GM18951 (cell line): Measurements from ENCODE around the gene MBD5.

ENCODE experiments used
- POLR2A ChIP-seq: IDR thresholded peaks from 4 replicates; pipeline ENCODE4 v1.6.1; 2011; ENCODE audit warnings: mild to moderate bottlenecking; ENCODE audit not compliant: insufficient read length, insufficient read depth; ENCODE audit errors: extremely low read depth
- in situ Hi-C: fragments of 300-500 bp; cut with MboI; formaldehyde crosslinking; loops from one replicate; pipeline ENCODE4 v1.12.0; 2022; ENCODE audit warnings: low sequenced_read_pairs, mixed read lengths, inconsistent platforms; ENCODE audit not compliant: unreplicated experiment

The MBD5 gene

GRCh38 chr2:148459377-148459778 lies 438.5 kb downstream of the MBD5 start:
- in situ Hi-C loops, result no loop called here
- TF ChIP-seq POLR2A, result no peak

- in situ Hi-C loops, result no loop called here
- no peak for TF ChIP-seq POLR2A
Measured at GRCh38 chr2:148461876-148462275, 441.0 kb downstream of the MBD5 start.

DNA sequence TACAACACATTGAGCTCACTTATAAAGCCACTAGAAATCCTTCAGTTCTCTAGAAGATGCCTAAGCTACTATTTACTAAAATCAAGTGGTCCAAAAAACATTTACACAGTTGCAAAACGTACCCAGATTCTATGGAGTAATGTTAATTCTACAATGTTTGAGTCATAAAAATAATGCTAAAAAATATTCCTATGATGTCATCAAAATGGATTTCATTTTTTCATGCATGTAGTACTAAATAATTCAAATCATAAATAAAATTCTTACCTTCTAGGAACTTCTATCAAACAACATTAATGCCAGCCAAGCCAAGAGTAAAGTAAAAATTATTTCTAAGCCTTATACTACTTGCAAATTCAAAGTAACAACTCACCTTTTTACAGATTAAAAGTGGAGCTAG lies 454.7 kb downstream of the MBD5 start:
- in situ Hi-C loops, result no loop called here
- no peak for TF ChIP-seq POLR2A

GRCh38 chr2:148479398-148479797 lies 458.5 kb downstream of the MBD5 start:
- TF ChIP-seq POLR2A, result no peak
- in situ Hi-C loops, result no loop called here

- in situ Hi-C loops, result no loop called here
- TF ChIP-seq POLR2A, result no peak
Measured at GRCh38 chr2:148483665-148484064, 462.8 kb downstream of the MBD5 start.

DNA sequence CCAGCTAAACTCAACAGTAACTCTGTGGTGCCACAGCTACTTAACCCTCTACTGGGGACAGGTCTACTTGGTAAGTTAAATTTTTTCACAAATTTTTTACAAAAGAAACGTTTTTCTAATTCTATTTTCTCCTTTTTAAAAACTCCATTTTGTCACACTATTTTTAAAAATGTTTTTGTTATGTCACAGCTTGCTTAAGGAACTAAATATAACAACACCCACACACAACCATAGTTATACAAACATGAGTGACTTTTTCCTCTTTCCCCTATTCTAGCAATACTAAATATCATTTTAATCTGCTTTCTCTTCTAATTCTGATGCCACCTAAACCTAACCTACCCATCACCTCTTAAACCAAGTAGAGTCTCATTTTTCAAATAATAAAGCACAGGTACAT lies 463.2 kb downstream of the MBD5 start:
- no peak for TF ChIP-seq POLR2A
- in situ Hi-C loops, result no loop called here

GRCh38 chr2:148486655-148487054 lies 465.8 kb downstream of the MBD5 start:
- TF ChIP-seq POLR2A, result no peak
- in situ Hi-C loops, result no loop called here

DNA sequence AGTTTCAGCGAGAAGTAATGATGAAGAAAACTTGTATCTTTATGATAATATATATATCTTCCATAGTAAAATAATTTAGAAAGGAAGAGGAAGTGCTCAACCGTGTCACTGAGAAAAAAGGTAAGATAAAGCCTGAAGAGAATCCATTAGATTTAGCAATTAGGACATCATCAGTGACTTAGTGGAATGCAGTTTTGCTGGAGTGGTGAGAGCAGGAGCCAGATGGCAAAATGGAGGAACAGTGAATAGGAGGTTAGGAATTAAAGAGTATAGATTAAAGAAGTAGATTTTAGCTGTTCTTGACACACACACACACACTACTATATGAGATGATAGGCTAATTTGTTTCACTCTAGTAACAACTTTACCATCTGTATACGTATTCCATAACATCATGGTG lies 466.5 kb downstream of the MBD5 start:
- no peak for TF ChIP-seq POLR2A
- in situ Hi-C loops, result no loop called here

DNA sequence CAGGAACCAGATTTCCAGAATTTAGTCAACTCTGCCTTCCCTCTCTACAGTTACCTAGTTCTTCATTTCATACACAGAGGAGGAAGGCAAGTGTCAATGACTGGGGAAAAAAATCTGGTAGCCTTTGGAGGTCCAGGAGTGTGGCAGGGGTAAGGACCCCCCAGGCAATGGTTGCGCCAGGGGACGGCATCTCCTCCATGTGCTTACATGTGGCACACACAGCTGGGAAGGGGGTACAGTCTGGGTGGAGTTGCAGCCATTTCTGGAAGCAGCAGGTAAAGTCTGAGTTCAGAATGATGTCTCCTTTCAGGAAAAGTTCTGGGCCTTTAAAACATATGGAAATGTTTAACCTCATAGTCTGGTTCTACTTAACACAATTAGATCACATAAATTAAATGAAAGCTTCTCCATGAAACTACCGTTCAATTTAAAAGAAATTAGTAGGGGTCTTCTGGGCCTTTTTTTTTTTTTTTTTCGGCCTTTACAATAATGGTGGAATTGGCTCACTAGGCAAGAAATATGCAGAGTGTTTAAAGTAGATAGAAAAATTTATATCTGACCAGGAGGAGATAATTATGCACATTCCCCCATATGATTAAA lies 470.0 kb downstream of the MBD5 start:
- TF ChIP-seq POLR2A, result no peak
- in situ Hi-C loops, result no loop called here

- TF ChIP-seq POLR2A, result no peak
- in situ Hi-C loops, result no loop called here
Measured at GRCh38 chr2:148493822-148494563, 473.1 kb downstream of the MBD5 start.

GRCh38 chr2:148495586-148495985 lies 474.7 kb downstream of the MBD5 start:
- no peak for TF ChIP-seq POLR2A
- in situ Hi-C loops, result no loop called here

GRCh38 chr2:148501545-148501944 lies 480.7 kb downstream of the MBD5 start:
- no peak for TF ChIP-seq POLR2A
- in situ Hi-C loops, result no loop called here

GRCh38 chr2:148503516-148503915 lies 482.6 kb downstream of the MBD5 start:
- TF ChIP-seq POLR2A, result no peak
- in situ Hi-C loops, result no loop called here

DNA sequence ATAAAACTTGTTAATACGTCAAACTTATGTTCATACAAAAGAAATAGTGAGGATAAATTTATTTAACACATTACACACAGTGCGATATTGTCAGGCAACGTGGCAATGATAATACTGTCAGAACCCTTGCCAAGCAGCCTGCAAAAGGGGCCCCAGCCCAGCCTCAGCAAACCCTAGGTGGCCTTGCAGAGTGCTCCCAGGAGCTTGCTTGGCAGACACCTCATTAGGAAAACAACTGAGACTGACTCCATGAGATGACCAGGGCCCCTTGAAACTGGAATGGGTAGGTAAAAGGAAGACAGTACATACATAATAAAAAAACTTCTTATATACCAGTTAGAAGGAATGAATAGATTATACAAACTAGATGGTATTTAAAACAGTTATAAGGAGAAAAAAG lies 487.1 kb downstream of the MBD5 start:
- in situ Hi-C loops, result no loop called here
- TF ChIP-seq POLR2A, result no peak
